Hepatocyte (in vitro differentiated cells): ENCODE results near the gene GRPR.

Source experiments
- CTCF ChIP-seq: fragments of 200-600 bp; sonication (generic); IDR thresholded peaks from 2 replicates; pipeline ENCODE4 v1.5.1; 2016; ENCODE audit warnings: antibody characterized with exemption, mild to moderate bottlenecking; ENCODE audit not compliant: poor library complexity
- EZH2 ChIP-seq: fragments of 200-600 bp; sonication (generic); IDR thresholded peaks from 2 replicates; pipeline ENCODE4 v1.6.1; 2016; ENCODE audit warnings: antibody characterized with exemption, mild to moderate bottlenecking, borderline replicate concordance
- EZH2phosphoT487 ChIP-seq: fragments of 200-600 bp; sonication (generic); IDR thresholded peaks from one replicate; pipeline ENCODE4 v1.6.1; 2018; ENCODE audit warnings: antibody characterized with exemption, mild to moderate bottlenecking, low read depth, moderate library complexity; ENCODE audit not compliant: unreplicated experiment, severe bottlenecking

- no peak for TF ChIP-seq EZH2
- TF ChIP-seq CTCF: no peak
- TF ChIP-seq EZH2phosphoT487: no peak
Observed at GRCh38 chrX:16167181-16167580, 43.8 kb downstream of the GRPR start, which contains the start of gene MAGEB17.
